HG03442 (cell line): ENCODE measurements around the gene ARFGEF3.

Source experiments
- ATAC-seq: cut with Tn5 transposase; IDR thresholded peaks from one replicate; pipeline ENCODE4 v1.9.1; 2021; ENCODE audit warnings: mild to moderate bottlenecking, moderate library complexity; ENCODE audit not compliant: unreplicated experiment

ARFGEF3 gene

DNA sequence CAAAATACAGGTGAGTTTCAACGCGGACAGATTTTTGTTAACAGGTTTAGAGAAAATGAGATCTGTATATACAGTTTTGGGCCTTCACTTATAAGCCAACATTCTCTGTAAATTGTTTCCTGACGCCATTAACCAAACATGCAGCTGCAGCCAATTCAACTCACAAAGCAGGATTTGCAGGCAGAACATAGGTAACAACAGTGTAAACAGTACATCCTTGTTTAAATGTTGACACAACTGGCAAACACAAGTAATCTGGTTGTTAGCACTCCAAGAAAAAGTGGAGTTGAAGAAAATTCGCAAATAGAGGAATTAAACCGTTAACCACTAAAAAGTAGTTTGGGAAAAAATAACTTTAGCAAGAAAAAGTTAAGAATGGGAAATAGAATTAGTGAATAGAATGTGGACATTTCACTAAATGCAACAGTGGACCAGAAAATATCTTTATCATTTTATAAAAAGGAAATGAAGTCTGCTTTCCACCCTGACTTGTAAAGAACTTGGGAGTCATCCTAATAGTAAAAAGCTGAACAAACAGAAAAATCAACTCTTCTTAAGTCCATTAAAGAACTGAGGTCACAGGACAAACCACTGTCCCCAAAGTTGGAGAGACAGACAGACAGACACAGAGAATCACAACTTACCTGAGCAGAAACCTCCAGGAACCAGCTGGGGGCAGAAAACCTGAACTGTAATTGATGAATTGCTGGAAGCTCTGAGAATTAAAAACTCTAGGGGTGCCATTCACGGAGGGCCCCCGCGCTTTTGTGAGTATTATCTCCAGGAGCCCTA lies 226.0 kb downstream of the ARFGEF3 start:
- ATAC-seq = no peak

DNA sequence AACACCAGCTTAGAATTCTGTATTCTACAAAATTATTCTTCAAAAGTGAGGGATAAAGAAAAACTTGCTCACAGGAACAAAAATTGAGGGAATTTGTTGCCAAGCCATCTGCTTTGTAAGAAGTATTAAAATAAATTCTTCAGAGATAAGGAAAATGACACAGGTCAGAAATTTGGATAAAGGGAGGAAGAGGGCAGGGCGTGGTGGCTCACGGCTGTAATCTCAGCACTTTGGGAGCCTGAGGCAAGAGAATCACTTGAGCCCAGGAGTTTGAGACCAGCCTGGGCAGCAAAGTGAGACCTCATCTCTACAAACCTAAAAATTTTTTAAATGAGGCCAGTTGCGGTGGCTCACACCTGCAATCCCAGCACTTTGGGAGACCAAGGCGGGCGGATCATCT lies 227.8 kb downstream of the ARFGEF3 start:
- ATAC-seq = no peak
